Mucosa of gallbladder (tissue), 1 donor: ENCODE measurements around the gene MACROH2A2. TPM values are rescaled to one million over a fixed set of nuclear protein-coding genes. Genes with fewer than 3 reads are reported as not detected.
"Not testable (repeated sequence)": the region's sequence is repeated elsewhere in the genome, so short reads cannot be mapped to it uniquely, and the experiment has no call there.

ENCODE experiments used
- DNase-seq: peaks from one replicate; pipeline ENCODE4 v3.0.0-alpha.2; 2020; ENCODE audit warnings: low spot score
- total RNA-seq: library from RNA; stranded (reverse); gene quantifications from one replicate; pipeline ENCODE4 v1.2.1, GENCODE V29; 2021
- donor health status: DM: no; HTN: no; CAD: no.

The MACROH2A2 gene
- total RNA-seq, 1 donor from 2014 or later = 21.1 TPM

DNA sequence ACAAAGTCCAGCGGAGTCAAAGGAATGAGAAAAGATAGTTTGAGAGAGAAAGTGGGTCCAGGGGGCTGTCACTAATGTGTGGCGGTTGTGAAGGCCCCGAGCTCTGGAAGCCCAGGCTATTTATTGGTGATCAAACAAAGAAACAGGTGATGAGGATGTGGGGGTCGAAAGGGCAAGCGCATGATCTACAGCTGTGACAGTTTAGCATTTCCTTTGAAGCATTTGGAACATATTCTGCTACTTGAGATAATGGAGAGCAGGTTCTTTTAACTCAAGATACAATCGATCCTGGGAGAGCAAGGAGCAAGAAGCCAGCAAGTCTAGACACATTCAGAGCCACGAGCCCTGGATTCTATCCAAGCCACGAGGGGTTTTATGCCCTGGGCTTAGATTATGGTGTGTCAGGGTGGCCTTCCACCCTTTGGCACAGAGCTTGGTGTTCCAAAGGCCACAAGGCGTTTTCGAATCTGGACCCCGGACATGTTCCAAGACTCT lies 48.5 kb downstream of the MACROH2A2 start:
- DNase-seq = not testable (repeated sequence)

DNA sequence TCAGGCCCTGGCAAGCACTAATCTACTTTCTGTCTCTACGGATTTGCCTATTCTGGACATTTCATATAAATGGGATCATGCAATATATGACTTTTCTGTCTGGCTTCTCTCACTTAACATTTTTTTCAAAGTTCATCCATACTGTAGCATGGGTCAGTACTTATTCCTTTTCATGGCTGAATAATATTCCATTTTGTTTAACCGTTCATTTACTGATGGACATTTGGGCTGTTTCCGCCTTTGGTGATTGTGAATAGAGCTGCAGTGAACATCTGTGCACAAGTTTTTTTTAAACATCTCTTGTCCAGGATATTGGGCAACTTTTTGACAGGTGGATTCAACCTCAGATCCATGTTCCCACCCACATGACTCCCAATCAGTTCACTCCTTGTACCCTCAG lies 49.0 kb downstream of the MACROH2A2 start:
- no peak for DNase-seq

DNA sequence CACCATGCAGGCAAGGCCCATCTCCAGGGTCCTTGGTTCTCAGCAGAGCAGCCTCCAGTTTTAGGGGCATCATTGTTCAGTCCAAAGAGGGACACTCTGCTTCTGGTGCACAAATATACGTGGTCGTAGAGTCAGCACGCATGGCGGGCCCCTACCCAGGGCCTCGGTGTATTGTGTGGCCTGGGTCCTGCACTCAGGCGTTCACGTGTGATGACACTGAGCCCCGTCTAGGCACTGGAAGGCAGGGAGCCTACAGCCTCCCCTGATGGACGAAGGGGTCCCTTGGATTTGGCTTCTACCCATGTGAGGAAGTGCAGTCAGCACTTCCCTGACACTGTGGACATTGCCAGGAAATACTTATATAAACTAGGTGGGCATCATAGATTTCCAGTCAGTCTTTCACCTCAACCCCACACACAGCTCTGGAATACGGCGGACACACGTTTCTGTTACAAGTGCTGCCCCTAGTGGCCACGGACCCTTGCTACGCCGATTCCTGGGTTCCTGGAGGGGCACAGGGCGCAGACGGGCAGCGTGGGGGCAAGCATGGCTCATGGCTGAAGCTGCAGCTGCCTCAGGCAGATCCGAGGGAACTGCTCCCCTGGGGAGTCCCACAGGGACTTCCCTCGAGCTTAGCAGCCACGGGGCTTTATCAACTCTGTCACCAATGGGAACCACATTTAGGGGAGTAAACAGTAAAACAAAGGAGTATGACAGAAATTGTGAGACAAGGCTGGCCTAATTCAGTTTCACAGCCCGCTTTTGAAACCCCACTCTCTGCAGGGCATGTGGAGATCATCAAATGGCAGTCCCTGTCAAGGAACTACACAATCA lies 54.5 kb downstream of the MACROH2A2 start:
- no peak for DNase-seq

DNA sequence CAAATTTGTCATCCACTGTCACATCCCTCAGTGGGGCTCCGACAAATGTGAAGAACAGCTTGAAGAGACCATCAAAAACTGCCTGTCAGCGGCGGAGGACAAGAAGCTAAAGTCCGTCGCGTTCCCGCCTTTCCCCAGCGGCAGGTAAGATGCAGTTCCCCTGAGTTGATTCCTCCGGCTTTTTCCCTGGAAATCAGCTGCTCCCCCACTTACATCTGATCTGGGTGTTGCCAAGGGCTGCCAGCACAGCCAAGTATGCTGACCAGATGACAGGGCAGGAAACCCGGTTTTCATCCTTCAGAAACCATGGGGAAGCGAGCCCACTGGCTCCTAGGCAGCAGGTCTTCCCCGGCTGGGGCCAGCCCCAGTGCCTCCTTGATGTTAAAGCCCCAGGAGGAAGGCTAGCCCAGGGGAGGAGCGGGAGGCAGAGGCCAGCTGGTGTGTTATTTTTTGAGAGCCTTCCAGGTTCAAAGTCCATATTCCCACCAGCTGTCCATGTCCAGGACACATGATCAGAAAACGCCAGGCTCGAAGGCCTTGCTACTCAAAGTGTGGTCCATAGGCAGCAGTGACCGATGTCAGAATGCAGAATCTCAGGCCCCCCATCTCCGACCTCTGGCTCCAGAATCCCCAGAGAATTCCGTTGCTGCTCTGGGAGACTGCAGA lies 56.6 kb downstream of the MACROH2A2 start:
- peak; percentile 36 for DNase-seq

DNA sequence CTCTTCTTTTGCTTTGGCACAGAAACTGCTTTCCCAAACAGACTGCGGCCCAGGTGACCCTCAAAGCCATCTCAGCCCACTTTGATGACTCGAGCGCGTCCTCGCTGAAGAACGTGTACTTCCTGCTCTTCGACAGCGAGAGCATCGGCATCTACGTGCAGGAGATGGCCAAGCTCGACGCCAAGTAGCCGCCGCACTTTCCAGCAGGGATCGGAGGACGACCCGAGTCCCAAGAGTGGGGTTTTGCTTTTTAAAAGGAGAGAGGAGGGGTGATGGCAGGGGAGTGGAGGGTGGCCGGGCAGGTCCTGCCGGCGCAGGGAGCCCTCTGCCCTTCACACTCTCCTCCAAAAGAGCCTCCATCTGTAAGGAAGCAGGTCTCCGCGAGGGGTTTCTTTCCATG lies 58.9 kb downstream of the MACROH2A2 start:
- DNase-seq = no peak

DNA sequence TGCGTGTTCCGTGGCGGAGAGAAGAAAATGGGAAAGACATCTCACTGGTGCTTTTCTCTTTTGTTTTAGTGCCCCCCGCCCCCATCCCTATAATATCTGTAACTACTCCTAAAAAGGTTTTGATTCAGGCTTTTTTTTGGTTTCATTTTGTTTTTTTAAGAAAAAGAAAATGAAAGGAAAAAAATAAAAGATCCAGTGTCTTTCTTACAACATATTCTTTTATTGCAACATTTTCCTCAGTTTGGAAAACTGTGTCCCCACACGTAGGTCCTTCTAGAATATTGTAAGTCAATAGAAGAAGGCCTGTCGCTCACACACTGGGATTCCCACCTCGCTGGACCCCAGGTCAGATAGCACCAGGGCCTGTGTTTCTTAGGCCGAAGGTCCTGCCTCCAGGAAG lies 59.4 kb downstream of the MACROH2A2 start:
- DNase-seq = no peak

DNA sequence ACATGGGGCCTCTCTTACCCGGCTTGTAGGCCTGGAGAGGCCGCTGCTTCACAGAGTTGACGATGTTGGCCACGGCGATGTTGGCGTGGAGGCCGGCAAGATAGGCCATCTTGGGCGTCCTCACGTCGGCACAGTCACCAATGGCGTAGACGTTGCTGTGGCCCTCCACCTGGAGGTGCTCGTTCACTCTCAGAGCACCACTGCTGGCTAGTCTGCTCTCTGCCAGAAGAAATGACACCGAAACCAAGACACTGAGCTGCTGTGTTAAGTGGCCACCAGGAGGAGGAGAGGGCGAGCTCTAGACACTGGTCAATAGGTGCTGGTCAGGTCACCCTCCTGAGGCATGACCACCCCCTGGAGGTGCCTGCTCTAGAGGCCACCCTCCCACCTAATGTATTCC lies 62.3 kb downstream of the MACROH2A2 start:
- no peak for DNase-seq

DNA sequence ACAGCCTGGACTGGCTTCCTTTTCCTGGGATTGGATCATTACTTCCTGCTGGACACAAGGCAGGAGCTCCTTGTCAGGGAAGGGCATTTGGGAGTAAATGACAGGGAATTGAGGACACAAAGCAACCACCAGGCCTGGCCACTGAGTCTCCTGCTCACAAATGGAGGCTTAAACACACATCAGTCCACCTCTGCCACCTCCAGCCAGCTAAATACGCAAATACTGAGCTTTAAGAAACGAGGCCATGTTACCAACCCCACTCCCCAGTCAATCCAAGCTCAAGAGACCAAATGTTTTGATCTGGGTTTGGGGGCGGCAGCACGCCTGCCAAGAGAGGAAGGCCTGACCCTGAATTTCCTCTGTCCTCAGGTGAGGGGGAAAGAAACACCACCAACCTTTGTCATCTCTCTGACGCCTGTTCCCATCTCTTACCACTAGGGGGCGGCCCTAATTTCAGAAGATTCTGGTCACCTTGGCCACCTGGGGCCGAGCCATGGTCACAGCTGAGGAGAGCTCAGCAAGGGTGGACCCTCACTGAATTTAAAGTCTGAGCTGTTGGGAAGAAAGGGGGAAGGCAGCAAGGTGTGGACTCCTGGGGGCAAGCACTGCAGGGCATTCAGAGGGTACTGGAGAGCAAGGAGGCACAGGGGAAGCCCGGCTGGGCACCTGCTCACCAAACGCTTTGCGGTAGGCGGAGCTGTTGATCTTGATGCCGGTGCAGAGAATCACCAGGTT lies 63.5 kb downstream of the MACROH2A2 start:
- peak; percentile 48 for DNase-seq

DNA sequence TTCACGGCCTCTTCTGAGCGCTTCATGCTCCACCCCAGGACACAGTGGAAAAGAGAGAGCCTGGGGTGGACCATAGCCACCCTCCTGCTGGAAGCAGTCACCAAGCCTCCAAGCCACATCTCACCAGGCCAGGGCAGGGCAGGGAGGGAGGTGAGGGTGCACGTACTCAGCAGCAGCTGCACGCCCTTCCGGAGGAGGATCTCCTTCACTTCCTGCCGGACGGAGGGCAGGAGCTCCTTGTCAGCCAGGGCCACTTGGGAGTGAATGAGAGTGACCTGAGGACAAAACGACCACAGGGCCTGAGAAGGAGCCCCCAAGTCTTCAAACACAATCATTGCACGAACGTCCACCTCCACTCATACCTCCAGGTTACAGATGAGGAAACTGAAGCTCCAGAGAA lies 65.0 kb downstream of the MACROH2A2 start:
- DNase-seq = no peak

DNA sequence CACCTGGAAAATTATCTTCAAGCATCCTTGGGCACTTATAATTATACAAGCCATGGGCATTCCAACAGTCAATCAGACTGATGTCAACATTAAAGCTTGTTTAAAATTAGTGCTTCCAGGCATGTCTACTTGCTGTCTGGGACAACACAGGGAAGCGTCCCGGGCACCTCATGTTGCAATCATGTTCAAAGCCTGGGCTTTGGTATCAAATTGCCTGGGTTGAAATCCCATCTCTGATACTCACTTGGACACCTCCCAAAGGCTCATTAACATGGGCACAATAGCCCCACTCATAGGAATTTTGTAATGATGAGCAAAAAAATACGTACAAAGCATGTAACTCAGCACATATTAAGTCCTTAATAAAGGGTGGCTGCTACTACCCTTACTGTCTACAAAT lies 65.5 kb downstream of the MACROH2A2 start:
- no peak for DNase-seq

DNA sequence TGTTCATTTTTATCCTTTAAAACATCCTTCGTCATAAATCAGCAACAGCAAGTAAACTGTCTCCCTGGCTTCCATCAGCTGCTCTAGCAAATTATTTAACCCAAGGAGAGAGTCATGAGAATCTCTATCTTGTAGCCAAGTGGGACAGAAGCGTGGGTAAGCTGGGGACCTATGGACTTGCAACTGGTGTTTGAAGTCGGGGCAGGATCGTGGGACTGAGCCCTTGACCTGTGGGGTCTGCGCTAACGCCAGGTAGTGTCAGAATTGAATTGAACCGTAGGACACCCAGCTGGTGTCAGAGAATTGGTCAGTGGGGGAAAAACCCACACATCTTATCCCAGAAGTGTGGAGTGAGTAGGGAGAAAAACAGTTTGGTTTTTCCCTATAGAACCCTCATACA lies 66.6 kb downstream of the MACROH2A2 start:
- DNase-seq = no peak

DNA sequence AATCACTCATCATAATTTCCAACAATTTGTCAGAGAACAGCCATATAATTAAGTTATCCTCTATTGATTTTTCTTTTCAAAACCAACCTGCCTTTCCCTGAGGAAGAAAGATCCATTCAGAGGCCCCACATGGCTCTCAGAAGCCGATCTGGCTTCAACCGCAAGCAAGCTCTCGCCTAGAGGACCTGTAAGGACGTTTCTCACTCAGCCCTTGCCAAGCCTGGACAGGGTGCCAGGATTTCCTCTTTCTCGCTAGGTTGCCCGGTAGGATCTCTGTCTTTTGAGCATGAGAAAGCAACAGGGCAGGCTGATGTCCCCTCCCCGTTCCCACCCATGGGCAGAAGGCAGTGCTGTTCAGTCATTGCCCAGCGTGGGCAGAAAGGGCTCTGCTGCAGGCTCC lies 67.0 kb downstream of the MACROH2A2 start:
- no peak for DNase-seq

DNA sequence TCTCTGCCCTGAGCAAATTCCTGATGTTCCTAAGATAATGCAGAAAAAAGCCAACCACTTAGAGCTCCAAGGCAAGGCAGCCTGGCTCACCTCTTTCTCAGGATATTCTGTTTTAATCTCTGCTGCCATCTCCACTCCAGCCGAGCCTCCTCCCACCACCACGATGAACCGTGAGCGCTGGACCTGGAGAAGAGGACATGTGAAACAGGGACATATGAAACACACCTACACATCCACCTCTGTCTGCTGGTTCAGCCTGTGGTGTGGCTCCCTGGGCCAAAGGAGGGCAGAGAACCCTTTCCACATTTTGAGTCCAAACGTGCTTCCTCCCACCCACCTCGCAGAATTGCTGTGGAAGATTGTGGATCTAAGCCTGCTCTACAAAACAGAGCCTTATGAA lies 67.8 kb downstream of the MACROH2A2 start:
- DNase-seq = no peak

DNA sequence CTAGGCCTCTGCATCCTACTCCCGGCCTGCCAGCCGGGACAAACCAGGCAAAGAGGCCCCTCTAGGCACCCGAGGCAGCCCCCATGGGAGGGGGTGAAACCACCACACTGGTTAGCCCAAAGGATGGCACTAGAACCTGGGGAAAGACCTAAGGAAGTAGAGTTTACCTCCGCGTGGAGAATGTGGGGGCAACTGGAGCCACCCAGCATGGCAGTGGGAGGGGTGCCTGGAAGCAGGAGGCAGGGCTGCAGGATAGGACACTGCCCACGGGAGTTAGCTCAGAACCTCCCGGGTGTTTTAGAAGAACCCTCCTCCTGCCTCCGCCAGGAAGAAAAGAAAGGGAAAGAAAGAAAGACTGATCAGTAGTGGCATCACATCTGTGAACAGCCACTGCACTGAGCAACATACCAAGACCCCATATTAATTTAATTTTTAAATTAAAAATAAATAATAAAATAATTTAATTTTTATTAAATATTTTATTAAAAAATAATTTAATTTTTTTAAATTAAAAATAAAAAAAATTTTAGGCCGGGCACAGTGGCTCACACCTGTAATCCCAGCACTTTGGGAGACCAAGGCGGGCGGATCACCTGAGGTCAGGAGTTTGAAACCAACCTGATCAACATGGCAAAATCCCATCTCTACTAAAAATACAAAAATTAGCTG lies 68.8 kb downstream of the MACROH2A2 start:
- no peak for DNase-seq

DNA sequence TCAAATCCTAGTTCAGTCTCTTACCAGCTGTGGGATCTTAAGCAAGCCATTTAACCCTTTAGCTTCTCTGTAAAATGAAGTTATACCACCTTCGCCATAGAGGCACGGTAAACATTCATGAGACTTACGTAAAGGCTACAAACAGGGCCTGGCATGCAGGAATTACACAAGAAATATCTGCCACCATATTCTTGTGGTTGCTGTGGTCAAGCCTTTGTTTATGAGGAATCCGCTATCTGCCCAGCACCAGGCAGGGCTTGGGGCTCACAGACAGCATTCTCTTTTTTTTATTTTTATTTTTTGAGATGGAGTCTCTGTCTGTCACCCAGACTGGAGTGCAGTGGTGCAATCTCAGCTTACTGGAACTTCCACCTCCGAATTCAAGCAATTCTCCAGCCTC lies 70.1 kb downstream of the MACROH2A2 start:
- no peak for DNase-seq

DNA sequence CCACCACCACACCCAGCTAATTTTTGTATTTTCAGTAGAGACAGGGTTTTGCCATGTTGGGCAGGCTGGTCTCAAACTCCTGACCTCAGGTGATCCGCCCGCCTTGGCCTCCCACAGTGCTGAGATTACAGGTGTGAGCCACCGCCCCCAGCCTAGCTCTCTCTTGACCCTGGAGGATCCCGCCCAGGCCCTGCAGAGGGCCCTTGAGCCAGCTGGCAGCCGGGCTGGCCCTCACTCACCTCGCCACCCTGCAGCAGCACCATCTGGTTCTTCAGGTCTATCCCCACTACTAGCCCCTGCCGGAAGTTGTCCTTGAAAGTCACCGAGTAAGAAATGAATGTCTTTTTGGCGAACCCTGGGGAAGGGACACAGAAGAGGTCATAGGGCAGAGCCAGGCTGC lies 70.5 kb downstream of the MACROH2A2 start:
- DNase-seq = not testable (repeated sequence)

DNA sequence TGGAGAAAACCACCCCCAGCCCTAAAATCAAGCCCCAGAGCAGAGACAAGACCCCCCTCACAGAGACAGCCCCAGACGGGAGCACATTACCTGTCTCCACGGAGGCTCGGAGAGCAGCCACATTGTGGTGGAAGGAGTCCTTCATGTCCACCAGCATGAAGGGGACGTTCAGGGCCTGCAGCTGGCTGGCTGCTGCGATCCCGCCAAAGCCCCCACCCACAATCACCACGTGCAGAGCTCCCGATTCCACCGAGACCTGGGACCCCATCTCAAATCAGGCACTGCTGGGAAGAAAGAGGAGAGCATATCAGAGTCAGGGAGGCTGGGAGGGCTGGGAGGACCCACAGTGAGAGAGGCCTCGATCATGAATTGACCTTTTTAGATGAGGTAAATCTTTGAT lies 71.2 kb downstream of the MACROH2A2 start:
- no peak for DNase-seq

DNA sequence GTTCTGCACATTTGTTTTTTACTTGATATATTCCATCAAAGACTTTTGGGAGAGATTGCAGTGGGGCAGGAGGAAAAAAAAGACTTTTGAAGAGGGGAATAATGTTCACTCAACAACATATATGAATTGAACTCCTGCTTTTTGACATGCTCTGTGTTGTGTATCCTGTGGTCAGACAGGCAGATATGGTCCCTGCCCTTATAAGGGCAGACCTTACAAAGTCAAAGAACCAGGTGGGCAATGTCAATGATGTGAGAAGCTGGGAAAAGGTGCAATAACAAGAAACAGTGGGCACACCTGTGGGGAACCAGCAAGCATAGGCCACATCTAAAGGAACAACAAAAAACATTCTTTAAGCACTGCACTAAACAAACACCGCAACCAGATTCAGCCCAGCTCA lies 71.8 kb downstream of the MACROH2A2 start:
- DNase-seq = no peak

DNA sequence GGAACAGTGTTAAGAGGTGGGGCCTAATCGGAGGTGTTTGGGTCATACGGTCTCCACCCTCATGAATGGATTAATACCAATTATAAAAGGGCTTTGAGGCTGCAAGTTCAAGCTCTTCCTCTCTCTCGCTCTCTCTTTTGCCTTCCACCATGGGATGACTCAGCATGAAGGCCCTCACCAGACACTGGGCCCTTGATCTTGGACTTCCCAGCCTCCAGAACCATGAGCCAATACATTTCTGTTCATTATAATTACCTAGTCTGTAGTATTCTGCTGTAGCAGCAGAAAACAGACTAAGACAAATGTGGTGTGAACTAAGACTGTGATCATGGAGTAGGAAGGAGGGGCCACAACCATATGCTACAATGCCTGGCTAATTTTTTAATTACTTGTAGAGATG lies 72.3 kb downstream of the MACROH2A2 start:
- DNase-seq = no peak

DNA sequence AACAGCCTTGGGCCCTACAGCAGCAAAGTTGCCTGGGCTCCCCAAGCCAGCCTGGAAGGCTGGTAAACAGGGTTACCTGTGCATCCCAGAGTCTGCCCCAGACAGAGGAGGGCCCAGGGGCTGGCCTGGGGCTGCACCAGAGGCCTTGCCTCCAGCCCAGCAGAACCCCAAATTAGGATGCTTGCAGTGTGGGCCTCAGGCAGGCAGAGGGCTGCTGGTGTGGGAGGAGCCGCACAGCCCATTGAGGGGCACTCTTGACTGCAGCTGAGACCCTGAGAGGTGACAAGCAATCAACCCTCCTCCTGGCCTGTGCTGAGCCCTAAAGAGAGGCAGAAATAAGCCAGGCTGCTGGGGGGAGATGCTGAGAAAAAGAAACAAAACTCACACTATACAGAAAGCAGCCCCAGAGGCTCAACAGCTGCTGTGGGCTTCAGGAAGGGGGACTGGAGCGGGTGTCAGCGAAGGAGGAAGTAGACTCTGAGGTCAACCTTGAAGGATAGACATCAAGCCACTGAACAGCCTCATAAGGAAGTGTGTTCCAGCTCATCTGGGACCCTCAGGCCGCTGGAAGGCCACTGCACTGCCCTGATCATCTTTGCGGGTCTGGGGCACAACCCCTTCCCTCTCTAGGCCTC lies 73.4 kb downstream of the MACROH2A2 start:
- DNase-seq = no peak

DNA sequence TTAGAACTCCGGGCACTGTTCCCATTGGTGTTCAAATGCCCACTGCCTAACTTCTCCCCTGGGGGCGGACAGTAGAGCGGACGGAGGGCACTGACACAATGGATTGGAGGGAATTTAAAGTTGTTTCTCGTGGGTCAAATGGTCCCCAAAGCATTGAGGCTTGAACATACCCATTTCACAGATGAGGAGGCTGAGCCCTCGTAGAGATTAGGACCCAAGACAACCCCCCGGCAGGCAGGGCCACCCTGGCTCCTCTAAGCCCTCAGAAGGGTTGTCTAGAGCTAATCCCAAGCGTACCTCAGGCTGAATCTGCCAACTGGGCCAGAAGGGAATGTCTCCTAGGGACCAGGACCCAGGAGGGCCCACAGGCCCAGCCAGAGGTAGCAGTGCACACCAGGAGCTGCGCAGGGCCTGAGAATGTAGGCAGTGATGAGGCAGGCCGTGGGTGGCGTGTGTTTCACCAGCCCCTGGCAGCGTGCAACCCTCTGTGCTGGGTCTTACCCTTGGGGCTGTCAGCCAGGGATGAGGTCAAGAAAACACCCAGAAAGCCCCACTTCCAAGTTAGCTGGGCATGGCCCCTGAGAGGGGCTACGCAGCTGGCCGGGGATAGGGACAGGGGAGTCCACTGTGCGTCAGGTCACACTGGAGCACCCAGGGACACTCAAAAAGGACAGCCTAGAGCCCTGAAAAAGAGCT lies 74.2 kb downstream of the MACROH2A2 start:
- DNase-seq = no peak
